NCI-H460 (cell line): ENCODE results near the gene FRMD4A. TPM values are rescaled to one million over a fixed set of nuclear protein-coding genes. Genes with fewer than 3 reads are reported as not detected.

Experiments
- DNase-seq: peaks from one replicate; pipeline ENCODE4 v3.0.0-alpha.2; 2016; ENCODE audit warnings: low read depth; ENCODE audit errors: extremely low read depth
- total RNA-seq: library from RNA; depleted of rRNA; stranded (reverse); fragments of >200 nt; shearing (Covaris generic); gene quantifications from 2 replicates; pipeline ENCODE4 v1.2.3, GENCODE V29; 2014

Gene FRMD4A
- total RNA-seq, 1 experiment from 2014 or later: 4.2 TPM

GRCh38 chr10:13701157-13701919 is 629.4 kb downstream of the FRMD4A start:
- DNase-seq: no peak

- no peak for DNase-seq
Measured at GRCh38 chr10:13700473-13701144, 630.1 kb downstream of the FRMD4A start.

- no peak for DNase-seq
Measured at GRCh38 chr10:13699216-13699615, 631.5 kb downstream of the FRMD4A start.

GRCh38 chr10:13698217-13698616 is 632.5 kb downstream of the FRMD4A start:
- DNase-seq: no peak

GRCh38 chr10:13696071-13696470 is 634.7 kb downstream of the FRMD4A start:
- DNase-seq: no peak

- no peak for DNase-seq
Measured at GRCh38 chr10:13695588-13695987, 635.1 kb downstream of the FRMD4A start.

GRCh38 chr10:13693783-13694700 is 636.7 kb downstream of the FRMD4A start:
- no peak for DNase-seq

GRCh38 chr10:13690281-13690825 is 640.4 kb downstream of the FRMD4A start:
- DNase-seq: no peak

GRCh38 chr10:13686331-13686752 is 644.4 kb downstream of the FRMD4A start:
- DNase-seq: no peak

GRCh38 chr10:13685885-13686284 is 644.8 kb downstream of the FRMD4A start:
- no peak for DNase-seq

- no peak for DNase-seq
Measured at GRCh38 chr10:13684806-13685482, 645.8 kb downstream of the FRMD4A start.

- DNase-seq: no peak
Measured at GRCh38 chr10:13684252-13684791, 646.4 kb downstream of the FRMD4A start.

- no peak for DNase-seq
Measured at GRCh38 chr10:13683017-13683416, 647.7 kb downstream of the FRMD4A start.

- DNase-seq: no peak
Measured at GRCh38 chr10:13681960-13682359, 648.8 kb downstream of the FRMD4A start.

GRCh38 chr10:13681528-13681927 is 649.2 kb downstream of the FRMD4A start:
- no peak for DNase-seq

- no peak for DNase-seq
Measured at GRCh38 chr10:13681095-13681494, 649.6 kb downstream of the FRMD4A start.

GRCh38 chr10:13678101-13678843 is 652.5 kb downstream of the FRMD4A start:
- no peak for DNase-seq

- no peak for DNase-seq
Measured at GRCh38 chr10:13674645-13675588, 655.8 kb downstream of the FRMD4A start.
